ENCODE results near the gene NBPF1.
"Not testable (repeated sequence)": the region's sequence is repeated elsewhere in the genome, so short reads cannot be mapped to it uniquely, and the experiment has no call there.

NBPF1 gene

GRCh38 chr1:16608838-16609560, 4.4 kb downstream of the NBPF1 start:
- H3K27ac ChIP-seq (ENCODE audit: low read depth, low read length, severe bottlenecking) = no peak overlapping the region
- H3K4me3 ChIP-seq (ENCODE audit: extremely low read depth, insufficient read depth, low read length, poor library complexity, severe bottlenecking) = no peak overlapping the region
- H3K4me1 ChIP-seq (ENCODE audit: control insufficient read depth, insufficient read depth, low read length, poor library complexity, severe bottlenecking) = peaks cover 4% of the 10 kb centered on the region
- H3K36me3 ChIP-seq (ENCODE audit: control insufficient read depth, insufficient read depth, low read length) = peaks cover 35% of the 10 kb centered on the region
- no peaks in the 10 kb centered on the region for H3K9me3 ChIP-seq (ENCODE audit: control insufficient read depth, low read length)
- WGBS, 2 experiments (ENCODE audit: insufficient coverage in 2 of 2) = 93 to 94% methylated on average over 8 of the region's 9 CpGs

GRCh38 chr1:16607853-16608815, 5.2 kb downstream of the NBPF1 start:
- H3K36me3 ChIP-seq (ENCODE audit: control insufficient read depth, insufficient read depth, low read length) = peaks cover 35% of the 10 kb centered on the region
- not testable (repeated sequence) for H3K27ac ChIP-seq (ENCODE audit: low read depth, low read length, severe bottlenecking); H3K9me3 ChIP-seq (ENCODE audit: control insufficient read depth, low read length); H3K4me3 ChIP-seq (ENCODE audit: extremely low read depth, insufficient read depth, low read length, poor library complexity, severe bottlenecking); H3K4me1 ChIP-seq (ENCODE audit: control insufficient read depth, insufficient read depth, low read length, poor library complexity, severe bottlenecking)
- 87 to 92% methylated on average over 9 of the region's 10 CpGs for WGBS, 2 experiments (ENCODE audit: insufficient coverage in 2 of 2)

- 86 to 95% methylated on average over 2 of the region's 2 CpGs for WGBS, 2 experiments (ENCODE audit: insufficient coverage in 2 of 2)
- Histone ChIP-seq H3K4me1 (ENCODE audit: control insufficient read depth, insufficient read depth, low read length, poor library complexity, severe bottlenecking) (peaks cover 8% of the 10 kb centered on the region), H3K4me3 (ENCODE audit: extremely low read depth, insufficient read depth, low read length, poor library complexity, severe bottlenecking) (no peak overlapping the region)
Measured at GRCh38 chr1:16607433-16607851, 5.9 kb downstream of the NBPF1 start.

GRCh38 chr1:16606666-16607432, 6.5 kb downstream of the NBPF1 start:
- not testable (repeated sequence) for H3K27ac ChIP-seq (ENCODE audit: low read depth, low read length, severe bottlenecking); H3K4me1 ChIP-seq (ENCODE audit: control insufficient read depth, insufficient read depth, low read length, poor library complexity, severe bottlenecking); H3K9me3 ChIP-seq (ENCODE audit: control insufficient read depth, low read length); H3K4me3 ChIP-seq (ENCODE audit: extremely low read depth, insufficient read depth, low read length, poor library complexity, severe bottlenecking)
- 89 to 97% methylated on average over 5 of the region's 5 CpGs for WGBS, 2 experiments (ENCODE audit: insufficient coverage in 2 of 2)
- H3K36me3 ChIP-seq (ENCODE audit: control insufficient read depth, insufficient read depth, low read length) = peaks cover 35% of the 10 kb centered on the region

More at GRCh38 chr1:16607433-16607851, 5.9 kb downstream of the NBPF1 start:
- no peak overlapping the region for H3K27ac ChIP-seq (ENCODE audit: low read depth, low read length, severe bottlenecking)
- H3K9me3 ChIP-seq (ENCODE audit: control insufficient read depth, low read length) = no peaks in the 10 kb centered on the region
- peaks cover 35% of the 10 kb centered on the region for H3K36me3 ChIP-seq (ENCODE audit: control insufficient read depth, insufficient read depth, low read length)

GRCh38 chr1:16605532-16606505, 7.5 kb downstream of the NBPF1 start:
- H3K4me3 ChIP-seq (ENCODE audit: extremely low read depth, insufficient read depth, low read length, poor library complexity, severe bottlenecking) = no peak overlapping the region
- H3K36me3 ChIP-seq (ENCODE audit: control insufficient read depth, insufficient read depth, low read length) = peaks cover 35% of the 10 kb centered on the region
- no peak overlapping the region for H3K27ac ChIP-seq (ENCODE audit: low read depth, low read length, severe bottlenecking)
- WGBS, 2 experiments (ENCODE audit: insufficient coverage in 2 of 2) = 88 to 91% methylated on average over 11 of the region's 12 CpGs
- H3K4me1 ChIP-seq (ENCODE audit: control insufficient read depth, insufficient read depth, low read length, poor library complexity, severe bottlenecking) = peaks cover 4% of the 10 kb centered on the region
- H3K9me3 ChIP-seq (ENCODE audit: control insufficient read depth, low read length) = no peaks in the 10 kb centered on the region

GRCh38 chr1:16605213-16605525, 8.2 kb downstream of the NBPF1 start:
- Histone ChIP-seq H3K9me3 (ENCODE audit: control insufficient read depth, low read length) (no peaks in the 10 kb centered on the region), H3K36me3 (ENCODE audit: control insufficient read depth, insufficient read depth, low read length) (peaks cover 35% of the 10 kb centered on the region), H3K4me3 (ENCODE audit: extremely low read depth, insufficient read depth, low read length, poor library complexity, severe bottlenecking) (no peak overlapping the region), H3K27ac (ENCODE audit: low read depth, low read length, severe bottlenecking) (no peak overlapping the region), H3K4me1 (ENCODE audit: control insufficient read depth, insufficient read depth, low read length, poor library complexity, severe bottlenecking) (peaks cover 4% of the 10 kb centered on the region)
- 87 to 92% methylated on average over 1 of the region's 1 CpG for whole genome bisulfite sequencing, 2 experiments (ENCODE audit: insufficient coverage in 2 of 2)

- H3K36me3 ChIP-seq (ENCODE audit: control insufficient read depth, insufficient read depth, low read length) = peaks cover 35% of the 10 kb centered on the region
- 100% methylated on average over 1 of the region's 2 CpGs for WGBS, 2 experiments (ENCODE audit: insufficient coverage in 2 of 2)
- not testable (repeated sequence) for H3K4me3 ChIP-seq (ENCODE audit: extremely low read depth, insufficient read depth, low read length, poor library complexity, severe bottlenecking); H3K9me3 ChIP-seq (ENCODE audit: control insufficient read depth, low read length); H3K27ac ChIP-seq (ENCODE audit: low read depth, low read length, severe bottlenecking); H3K4me1 ChIP-seq (ENCODE audit: control insufficient read depth, insufficient read depth, low read length, poor library complexity, severe bottlenecking)
Measured at GRCh38 chr1:16604514-16605212, 8.7 kb downstream of the NBPF1 start.

- not testable (repeated sequence) for H3K9me3 ChIP-seq (ENCODE audit: control insufficient read depth, low read length); H3K27ac ChIP-seq (ENCODE audit: low read depth, low read length, severe bottlenecking); H3K4me3 ChIP-seq (ENCODE audit: extremely low read depth, insufficient read depth, low read length, poor library complexity, severe bottlenecking); H3K4me1 ChIP-seq (ENCODE audit: control insufficient read depth, insufficient read depth, low read length, poor library complexity, severe bottlenecking)
- H3K36me3 ChIP-seq (ENCODE audit: control insufficient read depth, insufficient read depth, low read length) = peaks cover 35% of the 10 kb centered on the region
- WGBS, 2 experiments (ENCODE audit: insufficient coverage in 2 of 2) = 83 to 100% methylated on average over 1 of the region's 2 CpGs
Measured at GRCh38 chr1:16603623-16604022, 9.7 kb downstream of the NBPF1 start.

GRCh38 chr1:16602336-16603011, 10.9 kb downstream of the NBPF1 start:
- not testable (repeated sequence) for H3K4me3 ChIP-seq (ENCODE audit: extremely low read depth, insufficient read depth, low read length, poor library complexity, severe bottlenecking); H3K9me3 ChIP-seq (ENCODE audit: control insufficient read depth, low read length); H3K27ac ChIP-seq (ENCODE audit: low read depth, low read length, severe bottlenecking); H3K4me1 ChIP-seq (ENCODE audit: control insufficient read depth, insufficient read depth, low read length, poor library complexity, severe bottlenecking)
- WGBS, 2 experiments (ENCODE audit: insufficient coverage in 2 of 2) = no CpG with 5 or more reads among the region's 5 CpGs
- H3K36me3 ChIP-seq (ENCODE audit: control insufficient read depth, insufficient read depth, low read length) = peaks cover 25% of the 10 kb centered on the region
